HG03354 (cell line): ENCODE measurements around the gene TFEC.

Experiments used
- ATAC-seq: cut with Tn5 transposase; IDR thresholded peaks from one replicate; pipeline ENCODE4 v1.9.1; 2021; ENCODE audit warnings: mild to moderate bottlenecking; ENCODE audit not compliant: unreplicated experiment, poor library complexity, severe bottlenecking

TFEC gene

DNA sequence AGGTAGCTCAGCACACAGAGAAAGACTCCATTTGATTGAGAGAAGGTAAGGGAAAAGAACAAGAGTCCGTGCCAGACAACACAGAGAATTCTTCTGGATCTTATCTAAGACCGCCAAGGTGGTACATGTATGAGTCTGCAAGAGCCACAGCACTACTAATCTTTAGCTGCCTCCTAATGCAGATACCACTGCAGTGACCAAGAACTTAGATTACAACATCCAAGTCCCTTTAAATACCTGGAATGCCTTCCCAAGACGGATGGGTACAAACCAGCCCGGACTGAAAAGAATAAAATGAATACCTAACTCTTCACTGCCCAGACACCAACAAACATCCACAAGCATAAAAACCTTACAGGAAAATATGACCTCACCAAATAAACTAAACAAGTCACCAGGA is 33.3 kb downstream of the TFEC start:
- no peak for ATAC-seq

DNA sequence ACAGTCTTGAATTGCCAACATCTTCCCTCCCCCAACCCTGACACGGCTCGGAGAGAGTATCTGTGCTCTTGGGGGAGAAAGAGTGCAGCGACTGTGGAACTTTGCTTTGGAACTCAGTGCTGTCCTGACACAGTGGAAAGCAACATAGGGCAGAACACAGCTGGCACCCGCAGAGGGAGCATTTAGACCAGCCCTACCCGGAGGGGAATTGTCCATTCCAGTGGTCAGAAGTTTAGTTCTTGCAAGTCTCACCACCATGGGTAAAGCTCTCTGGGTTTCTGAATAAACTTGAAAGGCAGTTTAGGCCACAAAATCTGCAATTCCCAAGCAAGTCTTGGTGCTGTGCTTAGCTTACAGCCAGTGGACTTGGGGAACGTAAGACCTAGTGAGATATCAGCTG is 34.9 kb downstream of the TFEC start:
- no peak for ATAC-seq

DNA sequence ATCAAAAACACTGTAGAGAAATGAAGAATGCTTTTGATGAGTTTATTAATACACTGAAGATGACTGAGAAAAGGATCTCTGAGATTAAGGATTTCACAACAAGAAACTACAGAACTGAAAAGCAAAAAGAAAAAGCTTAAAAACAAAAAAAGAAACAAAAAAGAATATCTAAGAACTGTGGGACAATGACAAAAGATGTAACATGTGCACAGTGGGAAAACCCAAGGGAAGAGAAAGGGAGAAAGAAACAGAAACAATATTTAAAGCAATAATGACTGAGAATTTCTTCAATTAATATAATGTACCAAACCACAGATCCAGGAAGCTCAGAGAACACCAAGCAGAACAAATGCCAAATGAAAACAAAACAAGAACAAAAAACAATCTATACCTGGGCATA is 42.2 kb downstream of the TFEC start:
- ATAC-seq = no peak

DNA sequence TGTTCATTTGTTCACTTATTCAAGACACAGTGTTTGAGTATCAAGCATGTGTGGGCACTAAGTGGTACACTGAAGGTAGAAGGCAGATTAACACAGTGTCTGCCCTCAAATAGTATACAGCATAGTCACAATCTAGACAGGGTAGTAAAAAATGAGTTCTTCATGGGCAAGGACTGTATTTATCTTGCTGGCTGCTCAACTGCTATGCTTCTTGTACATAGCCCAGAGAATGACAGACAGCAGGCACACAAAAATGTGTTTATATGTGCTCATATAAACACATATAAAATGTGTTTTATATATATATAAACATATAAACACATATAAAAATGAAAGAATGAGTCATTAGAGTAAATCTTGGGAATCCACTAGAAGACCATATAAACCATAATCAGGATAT is 43.1 kb downstream of the TFEC start:
- ATAC-seq = no peak

DNA sequence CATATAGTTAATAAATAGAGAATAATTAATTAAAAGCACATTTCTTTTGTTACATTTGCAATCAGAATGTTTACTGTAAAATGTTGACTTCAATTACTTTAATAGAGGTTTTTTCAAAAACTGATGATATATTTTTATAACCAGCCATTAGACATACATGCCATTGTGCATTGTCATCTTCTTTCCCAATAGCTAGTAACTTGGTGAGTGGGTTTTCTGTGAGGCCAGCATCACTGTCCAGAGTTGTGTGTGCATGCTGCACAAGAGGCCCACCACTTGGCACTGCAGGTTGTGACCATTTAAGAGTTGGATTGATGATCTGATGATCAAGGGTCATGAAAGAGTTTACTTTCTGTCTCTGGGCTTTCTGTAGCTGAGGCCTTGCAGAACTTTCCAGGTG is 46.5 kb downstream of the TFEC start:
- ATAC-seq = no peak

DNA sequence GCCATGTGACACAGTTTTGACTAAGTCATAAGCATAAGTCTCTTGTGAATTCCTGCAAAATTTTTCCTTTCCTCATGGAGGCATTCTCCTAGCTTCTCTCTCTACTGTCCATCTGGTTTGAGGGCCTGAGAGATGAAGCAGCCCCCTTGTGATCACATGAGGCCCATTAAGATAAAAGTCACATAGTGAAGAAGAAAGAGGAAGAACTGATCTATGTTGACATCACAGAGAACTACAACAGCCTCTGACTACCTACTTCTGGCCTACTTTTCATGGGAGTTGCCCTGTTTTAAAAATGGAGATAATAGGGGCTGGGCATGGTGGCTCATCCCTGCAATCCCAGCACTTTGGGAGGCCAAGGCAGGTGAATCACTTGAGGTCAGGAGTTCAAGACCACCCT is 50.4 kb downstream of the TFEC start:
- ATAC-seq = no peak

DNA sequence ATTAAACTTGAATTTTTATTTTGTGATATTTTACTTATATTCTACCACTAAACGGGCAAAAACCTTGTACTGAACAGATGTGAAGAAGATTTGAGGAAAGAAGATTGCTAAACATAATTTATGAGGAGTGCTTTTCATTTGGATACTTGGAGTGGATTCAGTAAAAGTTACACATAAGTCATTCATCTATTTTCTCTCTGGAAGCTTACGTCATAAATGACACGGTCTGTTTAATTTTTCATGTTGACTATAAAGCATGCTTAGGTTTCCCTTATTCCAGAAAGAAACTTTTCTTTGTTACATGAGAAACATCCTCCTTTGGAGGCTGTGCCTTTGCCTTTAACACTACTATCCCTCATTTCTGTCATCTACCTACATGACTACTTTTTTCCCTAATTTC is 53.9 kb downstream of the TFEC start:
- ATAC-seq = no peak

DNA sequence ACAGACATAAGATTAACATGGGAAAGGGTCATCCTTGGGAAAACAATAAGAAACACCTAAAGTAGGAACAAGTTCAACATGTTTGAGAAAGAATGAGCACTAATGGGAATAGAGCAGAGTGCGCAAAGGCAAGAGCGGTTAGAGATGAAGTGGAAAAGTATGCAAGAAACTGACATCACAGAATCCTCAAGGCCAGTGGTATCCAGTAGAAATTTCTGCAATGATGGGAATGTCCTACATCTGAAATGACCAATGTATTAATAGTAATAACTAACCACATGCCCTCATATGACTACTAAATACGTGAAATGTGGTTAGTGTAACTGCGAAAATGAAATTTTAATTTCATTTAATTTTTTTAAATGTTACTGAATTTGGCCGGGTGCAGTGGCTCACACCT is 54.8 kb downstream of the TFEC start:
- no peak for ATAC-seq

DNA sequence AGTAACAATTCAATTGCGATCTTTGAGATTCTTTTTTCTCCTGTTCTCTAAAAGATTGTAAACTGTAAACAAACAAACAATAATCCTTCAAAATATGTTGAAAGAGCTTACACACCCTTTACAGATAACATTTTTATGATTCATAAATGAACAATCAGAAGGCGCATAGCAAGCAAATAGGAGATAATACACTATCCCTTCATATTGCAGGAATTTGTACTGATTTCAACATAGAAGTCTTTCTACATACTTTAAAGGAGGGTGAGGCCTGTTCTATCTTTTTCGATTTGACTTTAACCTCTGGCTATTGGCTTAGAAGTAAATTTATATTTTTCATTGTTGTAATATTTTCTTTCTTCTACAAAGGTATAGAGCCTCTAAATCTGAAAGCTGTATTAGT is 57.2 kb downstream of the TFEC start:
- ATAC-seq = no peak

DNA sequence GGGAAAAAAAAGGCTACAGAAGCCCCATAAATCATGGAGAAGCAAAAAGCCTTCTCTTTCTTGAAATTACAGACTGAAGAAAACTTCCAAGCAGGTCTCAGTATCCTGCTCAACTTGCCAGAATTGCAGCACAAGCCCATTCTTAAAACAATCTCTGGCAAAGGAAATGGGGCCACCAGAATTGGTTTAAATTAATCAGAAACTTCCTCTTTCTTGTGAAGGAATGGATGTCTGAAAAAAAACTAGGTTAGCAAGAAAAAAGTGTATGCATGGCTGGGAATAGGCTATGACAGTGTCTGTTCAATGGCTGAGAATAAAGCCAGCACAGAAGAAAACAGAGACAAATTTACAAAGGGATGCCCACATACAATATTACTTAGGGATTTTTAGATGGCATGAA is 59.1 kb downstream of the TFEC start:
- ATAC-seq = no peak

DNA sequence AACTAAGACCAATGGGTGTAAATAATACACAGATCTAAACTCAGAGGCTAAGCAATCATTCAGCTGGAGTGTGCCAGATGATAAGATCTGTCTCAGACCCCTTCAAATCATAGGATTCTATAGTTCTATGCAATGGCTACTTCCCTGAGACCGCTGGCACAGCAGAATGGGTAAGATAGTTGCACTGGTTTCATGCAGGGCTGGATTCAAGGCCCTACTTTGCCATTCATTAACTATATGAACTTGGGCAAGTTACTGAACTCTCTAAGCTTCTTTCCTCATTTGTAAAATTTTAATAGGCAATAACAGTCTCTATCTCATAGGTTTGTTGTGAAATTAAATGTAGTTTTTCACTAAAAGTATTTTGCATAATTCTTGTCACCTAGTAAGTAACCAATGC is 62.0 kb downstream of the TFEC start:
- no peak for ATAC-seq

DNA sequence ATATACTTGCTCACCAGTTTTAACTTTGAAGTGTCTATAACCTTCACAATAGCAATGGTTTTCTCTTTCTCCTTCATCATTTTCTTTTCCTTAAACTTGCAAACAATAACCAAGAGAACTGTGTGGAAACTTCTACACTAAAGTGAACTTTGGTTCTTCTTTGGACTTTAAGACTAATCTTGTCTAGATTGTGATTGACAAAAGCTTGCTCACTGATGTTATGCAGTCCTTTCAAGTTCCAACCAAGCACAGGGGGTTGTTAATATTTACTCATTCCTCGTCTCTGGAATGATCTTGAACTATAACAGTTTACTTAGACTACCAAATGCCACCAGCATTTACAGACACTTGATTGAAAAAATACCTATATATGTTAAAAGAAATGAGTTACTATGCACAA is 62.4 kb downstream of the TFEC start:
- ATAC-seq = no peak

DNA sequence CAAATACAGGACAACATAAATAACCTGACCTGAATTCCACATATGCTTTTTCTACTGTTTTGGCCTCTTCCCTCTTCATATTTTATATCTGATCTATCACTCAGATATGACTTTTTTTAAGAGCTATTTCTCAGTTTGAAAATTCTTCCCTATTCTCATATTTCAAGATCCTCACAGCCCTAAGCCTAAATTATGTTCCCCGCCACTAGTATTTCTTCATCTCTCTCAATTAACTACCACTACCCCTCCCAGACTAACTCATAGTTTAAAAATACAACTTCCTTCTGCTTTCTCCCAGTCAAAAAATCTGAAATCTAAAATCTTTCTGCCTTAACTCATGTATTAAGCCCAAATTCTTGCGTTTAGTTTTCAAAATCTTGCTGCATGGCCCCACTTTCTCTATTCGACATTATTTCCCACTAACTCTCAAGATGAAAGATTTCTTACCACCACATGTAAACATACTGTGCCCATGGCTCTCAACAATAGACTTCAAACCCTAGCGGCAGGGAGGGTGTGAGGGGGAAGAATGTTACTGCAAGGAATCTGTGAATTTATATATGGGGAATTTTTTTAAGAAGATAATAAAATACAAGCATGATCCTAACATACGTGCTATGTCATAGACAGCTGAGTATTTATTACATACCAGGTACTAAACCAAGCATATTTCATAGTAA is 64.6 kb downstream of the TFEC start:
- no peak for ATAC-seq

DNA sequence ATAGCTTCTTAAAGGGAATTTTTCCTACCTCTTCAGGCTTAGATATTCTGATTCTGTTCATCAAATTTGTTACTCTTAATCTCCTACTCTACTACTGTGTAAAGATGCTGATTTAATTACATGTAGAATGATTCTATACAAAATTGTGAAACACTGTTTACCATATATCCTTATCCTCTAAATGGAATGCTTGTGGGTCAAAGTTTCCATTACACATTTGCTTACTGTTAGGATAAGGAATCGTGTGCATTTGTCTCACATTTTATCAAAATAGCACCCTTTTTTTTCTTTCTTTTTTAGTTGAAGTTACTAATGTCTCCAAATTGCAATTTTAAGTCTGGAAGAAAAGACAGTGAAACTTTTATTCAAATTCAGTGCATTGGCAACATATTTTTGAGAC is 65.3 kb downstream of the TFEC start:
- no peak for ATAC-seq

DNA sequence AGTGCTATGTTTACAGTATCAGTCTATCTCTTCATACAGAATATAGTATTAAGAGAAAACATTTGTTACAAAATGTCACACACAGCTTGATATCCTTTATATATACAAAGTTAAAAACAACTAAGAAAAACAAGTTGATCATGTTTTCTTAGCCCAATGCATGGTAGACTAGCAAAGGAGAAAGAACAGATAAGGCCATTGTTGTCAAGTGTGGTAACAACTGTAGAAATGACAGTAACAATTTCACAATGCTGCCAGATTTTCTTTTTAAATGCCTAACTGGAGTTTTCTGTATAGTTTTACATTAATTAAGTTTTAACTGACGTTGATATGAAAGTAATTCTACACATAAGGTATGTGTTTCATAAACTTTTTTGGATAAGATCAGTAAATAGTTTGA is 65.8 kb downstream of the TFEC start:
- ATAC-seq = no peak

DNA sequence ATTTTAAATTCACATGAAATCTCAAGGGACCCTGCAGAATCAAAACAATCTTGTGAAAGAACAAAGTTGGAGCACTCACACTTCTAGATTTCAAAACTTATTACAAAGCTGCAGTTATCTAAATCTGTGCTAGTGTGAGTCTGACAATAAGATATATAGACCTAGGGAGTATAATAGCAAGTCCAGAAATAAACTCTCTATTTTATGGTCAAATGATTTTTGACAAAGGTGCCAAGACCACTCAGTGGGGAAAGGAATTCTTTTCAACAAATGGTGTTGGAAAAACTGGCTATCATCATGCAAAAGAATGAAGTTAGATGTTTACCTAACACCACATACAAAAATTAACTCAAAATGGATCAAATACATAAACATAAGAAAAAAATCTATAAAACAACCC is 68.2 kb downstream of the TFEC start:
- ATAC-seq = no peak

DNA sequence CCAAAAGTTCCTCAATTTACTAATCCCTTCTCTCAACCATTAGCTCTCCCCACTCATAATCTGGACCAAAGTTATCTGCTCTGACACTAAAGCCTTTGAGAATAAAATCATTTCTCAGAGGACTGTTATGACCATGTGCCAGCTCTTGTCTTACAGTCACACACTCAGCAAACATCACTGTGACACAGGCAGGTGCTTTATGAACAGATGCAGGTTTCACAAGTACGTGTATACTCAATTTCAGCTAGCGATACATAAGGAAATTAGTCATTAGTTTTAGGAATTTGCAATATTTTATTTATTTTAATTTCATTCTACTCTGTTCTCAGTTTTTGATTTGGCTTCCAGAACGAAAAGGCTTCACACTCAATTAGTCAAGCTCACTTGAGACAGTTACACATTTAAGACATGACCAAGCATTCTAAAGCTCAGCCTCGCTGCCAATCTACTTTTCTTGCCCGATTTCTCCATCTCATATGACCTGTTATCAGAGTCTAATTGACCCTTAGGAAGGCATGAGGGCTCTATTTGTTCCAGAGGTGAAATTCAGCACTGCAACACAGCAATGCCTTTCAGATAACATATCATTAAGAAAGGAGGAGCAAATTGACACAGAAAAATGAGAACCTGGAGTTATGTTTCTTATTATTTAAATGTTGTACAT is 76.8 kb downstream of the TFEC start:
- no peak for ATAC-seq

DNA sequence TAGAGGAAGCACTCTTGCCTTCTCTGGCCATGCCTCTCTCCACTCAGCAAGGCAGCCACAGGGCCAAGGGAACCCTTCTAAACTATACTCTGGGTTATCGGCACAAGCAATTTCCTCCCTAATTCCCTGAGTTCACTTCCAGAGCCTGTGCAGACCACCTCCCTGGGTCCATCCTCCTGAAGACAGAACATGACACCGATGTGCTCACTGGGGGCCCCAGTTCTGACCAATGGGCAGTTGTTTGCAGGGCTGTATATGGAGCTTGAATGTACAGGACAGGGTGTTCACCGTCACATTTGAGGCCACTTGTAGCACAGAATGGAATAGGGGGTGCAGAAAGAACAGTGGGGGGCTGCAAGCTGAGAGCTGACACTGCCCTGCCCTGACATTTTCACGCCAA is 77.7 kb downstream of the TFEC start:
- ATAC-seq = no peak

DNA sequence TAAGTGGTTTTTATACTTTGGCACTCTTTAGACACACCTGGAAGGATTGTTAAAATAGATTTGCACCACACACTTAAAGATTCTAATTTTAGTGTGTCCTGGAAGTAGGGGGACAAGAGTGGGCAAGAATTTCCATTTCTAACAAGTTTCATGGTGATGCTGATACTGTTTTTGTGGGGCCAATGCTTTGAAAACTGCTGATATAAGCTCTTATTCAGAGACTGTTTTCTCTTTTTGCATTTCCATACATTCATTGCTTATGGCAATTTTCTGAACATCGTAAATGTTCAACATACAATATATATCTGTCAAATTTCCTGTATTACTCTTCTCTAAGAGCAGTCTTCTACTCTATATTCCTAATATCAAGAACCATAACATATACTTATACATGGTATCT is 79.0 kb downstream of the TFEC start:
- no peak for ATAC-seq

DNA sequence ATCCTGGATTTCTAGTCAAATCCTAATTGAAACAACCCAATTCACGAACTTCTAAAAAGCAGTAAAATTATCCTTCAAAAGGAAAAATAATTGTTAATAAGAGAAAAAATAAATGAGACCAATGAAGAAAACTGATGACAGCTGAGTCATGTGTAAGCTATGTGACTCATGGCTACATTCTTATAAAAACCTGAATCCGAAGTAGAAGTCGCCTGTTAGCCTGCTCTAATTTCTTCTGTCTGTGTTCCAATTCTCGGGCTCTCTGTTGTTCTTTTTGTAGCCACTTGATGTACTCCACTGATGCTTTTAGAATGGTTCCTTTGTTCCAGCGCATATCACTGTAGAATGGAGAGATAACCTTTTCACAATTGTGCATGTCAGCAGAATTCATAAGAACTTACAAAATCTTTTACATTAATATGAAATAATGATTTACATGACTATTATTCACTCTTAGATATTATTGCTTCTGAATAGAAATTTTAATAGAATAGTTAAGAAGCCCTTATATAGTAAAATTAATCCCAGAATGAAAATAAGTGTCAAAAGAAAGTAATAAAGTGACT is 88.8 kb downstream of the TFEC start:
- no peak for ATAC-seq

DNA sequence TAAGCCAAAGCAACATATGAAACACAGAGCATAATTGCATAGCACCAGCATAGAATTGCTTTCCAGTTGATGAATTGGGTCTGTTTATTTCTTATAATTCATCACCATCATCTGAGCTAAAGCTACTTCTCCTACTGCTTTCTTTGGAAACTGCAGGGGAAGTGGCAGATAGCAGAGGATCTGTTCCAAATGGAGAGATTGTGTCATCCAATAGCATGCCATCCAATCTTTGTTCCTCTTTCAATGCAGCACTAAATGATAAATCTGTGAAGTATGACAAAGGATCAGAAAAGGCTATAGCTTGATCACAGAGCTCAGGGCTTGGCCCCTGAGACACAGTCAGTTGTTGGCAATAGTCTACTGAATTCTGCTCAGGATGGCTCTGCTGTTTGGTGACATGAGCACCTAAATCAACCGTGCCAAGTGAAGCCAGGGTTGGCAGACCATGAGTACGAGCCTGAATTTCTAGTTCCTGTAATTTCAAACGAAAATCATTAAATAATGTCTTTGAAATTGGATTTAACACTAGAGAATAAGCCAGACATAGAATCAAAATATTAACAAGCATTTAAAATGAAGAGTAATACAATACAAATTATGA is 90.0 kb downstream of the TFEC start:
- no peak for ATAC-seq
